ENCODE results near the gene METTL24.
"Not testable (repeated sequence)": the region's sequence is repeated elsewhere in the genome, so short reads cannot be mapped to it uniquely, and the experiment has no call there.

Gene METTL24

GRCh38 chr6:110255211-110255750, 102.9 kb downstream of the METTL24 start:
- no peak for DNase-seq

DNA sequence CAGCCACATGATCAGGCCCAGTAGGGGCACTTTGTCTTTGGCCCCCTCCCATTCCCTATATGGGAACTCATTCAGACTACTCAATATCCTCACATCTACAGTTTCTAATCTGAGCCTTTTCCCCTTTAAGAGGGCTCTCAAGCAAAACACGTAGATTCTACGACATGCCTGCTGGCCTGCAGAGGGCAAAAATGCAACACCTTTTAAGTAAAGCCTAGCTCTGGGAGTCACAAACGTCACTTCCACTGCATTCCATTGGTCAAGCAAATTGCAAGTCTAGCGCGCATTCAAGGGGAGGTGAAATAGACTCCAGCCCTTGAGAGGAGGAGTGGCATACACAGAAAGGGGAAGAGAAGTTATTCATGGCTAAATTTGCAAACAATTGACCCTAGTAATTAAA, 107.3 kb downstream of the METTL24 start:
- DNase-seq: no peak

DNA sequence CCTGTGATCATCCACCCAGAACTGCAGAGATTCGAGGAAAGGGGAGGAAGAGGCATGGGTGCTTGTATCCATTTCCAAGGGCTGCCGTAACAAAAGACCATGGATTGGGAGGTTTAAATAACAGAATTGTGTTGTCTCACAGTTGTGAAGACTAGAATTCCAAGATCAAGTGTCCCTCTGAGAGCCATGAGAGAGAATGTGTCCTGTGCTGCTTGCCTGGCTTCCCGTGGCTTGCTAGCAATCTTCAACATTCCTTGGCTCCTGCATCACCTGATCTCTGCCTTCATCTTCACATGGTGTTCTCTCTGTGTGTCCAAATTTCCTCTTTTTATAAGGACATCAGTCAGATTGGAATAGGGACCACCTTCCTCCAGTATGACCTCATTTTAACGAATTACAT, 108.1 kb downstream of the METTL24 start:
- no peak for DNase-seq

GRCh38 chr6:110246900-110247546, 111.1 kb downstream of the METTL24 start:
- DNase-seq: no peak

DNA sequence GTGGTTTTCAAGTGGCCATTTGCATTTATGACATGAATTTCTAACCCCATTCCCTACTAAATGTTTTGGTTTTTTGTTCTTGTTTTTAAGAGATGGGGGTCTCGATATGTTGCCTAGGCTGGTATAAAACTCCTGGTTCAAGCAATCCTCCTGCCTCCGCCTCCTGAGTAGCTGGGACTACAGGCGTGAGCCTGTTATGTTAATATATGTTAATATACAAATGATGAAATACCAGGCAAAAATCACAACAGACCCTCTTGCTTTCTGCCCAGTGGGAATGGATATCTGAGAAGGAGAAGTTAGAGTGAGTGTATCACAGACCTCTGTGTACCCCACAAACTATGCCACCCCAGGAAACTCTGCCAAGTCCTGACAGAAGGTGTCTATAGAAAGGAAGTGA, 111.8 kb downstream of the METTL24 start:
- DNase-seq: no peak

- DNase-seq: not testable (repeated sequence)
Measured at GRCh38 chr6:110244621-110245020, 113.5 kb downstream of the METTL24 start.

- no peak for DNase-seq
Measured at GRCh38 chr6:110239526-110240274, 118.4 kb downstream of the METTL24 start.

DNA sequence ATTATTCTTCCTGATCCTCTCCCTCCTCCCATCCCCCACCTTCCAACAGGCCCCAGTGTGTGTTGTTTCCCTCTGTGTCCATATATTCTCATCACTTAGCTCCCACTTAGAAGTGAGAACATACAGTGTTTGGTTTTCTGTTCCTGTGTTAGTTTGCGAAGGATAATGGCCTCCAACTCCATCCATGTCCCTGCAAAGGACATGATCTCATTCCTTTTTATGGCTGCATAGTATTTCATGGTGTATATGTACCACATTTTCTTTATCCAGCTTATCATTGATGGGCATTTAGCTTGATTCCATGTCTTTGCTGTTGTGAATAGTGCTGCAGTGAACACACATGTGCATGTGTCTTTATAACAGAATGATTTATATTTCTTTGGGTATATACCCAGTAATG, 122.1 kb downstream of the METTL24 start:
- DNase-seq: not testable (repeated sequence)

DNA sequence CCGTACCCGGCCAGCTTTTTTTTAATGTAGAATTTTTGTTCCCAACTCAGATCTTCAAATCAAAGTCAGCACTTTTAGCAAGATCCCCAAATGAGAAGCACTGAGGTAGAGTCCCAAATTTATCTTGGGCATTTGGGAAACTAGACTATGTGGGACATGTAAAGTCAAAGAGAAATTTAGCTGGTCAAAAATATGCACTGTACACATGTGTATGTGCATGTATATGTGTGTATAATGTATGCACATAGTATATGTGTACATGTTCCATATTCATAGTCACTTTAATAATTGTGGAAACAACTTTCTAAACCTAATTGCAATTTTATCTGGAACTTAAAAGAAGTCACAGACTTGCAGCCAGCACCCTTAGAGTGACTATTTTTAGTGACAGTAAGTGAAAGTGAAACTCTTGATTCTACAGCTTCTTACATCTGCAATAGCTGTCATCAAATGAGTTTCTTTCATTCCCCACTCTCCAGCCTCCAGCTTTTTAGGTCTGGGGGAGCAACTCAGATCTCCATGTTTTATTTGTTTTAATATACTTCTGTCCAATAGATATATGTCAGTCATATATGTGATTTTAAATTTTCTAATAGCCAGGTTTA, 124.3 kb downstream of the METTL24 start:
- no peak for DNase-seq

DNA sequence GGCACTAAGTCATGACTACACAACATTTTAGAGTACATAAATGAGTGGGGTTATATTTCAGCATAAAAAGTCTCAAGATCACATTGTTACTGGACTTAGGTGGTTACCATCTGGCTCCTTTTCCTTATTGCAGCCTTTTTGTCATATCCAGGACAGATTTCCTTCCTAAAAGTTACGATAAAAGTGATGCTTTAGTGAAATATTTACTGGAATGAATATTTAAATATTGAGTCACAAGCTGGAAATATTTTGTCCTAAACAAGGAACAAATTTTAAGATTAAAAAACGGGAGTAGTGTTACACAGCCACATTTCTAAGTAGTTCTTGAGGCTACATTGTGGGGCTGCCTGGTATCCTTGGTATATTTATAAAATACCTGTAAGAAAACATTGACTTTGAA, 125.7 kb downstream of the METTL24 start:
- DNase-seq: peak; percentile 36

DNA sequence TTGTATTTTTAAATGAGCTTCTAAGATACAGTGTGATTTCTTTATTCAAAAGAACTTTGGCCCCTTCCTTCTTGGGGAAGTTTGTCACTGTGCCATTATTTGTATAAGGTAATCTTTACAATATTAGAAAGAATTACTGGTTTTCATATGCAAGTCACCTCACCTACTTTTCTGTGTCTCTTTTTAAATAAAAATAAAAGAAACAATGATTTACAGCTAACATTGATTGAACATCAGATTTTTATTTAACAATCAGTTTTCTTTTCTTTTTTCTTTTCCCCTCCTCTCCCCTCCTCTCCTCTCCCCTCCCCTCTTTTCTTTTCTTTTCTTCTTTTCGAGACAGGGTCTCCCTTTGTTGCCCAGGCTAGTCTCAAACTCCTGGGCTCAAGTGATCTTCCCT, 131.9 kb downstream of the METTL24 start:
- DNase-seq: no peak

DNA sequence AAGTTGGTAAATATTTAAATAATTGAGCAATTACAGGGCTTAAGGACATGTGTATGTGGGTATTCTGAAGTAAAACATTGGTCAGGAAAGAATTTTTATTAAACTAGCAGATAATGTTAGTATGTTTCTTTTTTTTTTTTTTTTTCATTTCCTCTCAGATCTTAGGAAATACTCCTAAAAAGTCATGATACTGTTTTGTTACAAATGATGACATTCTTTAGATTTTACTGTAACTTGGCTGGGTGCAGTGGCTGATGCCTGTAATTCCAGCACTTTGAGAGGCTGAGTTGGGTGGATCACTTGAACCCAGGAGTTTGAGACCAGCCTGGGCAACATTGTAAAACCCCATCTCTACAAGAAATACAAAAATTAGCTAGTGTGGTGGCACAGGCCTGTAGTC, 136.4 kb downstream of the METTL24 start:
- DNase-seq: no peak

GRCh38 chr6:110217266-110217665, 140.9 kb downstream of the METTL24 start:
- no peak for DNase-seq

DNA sequence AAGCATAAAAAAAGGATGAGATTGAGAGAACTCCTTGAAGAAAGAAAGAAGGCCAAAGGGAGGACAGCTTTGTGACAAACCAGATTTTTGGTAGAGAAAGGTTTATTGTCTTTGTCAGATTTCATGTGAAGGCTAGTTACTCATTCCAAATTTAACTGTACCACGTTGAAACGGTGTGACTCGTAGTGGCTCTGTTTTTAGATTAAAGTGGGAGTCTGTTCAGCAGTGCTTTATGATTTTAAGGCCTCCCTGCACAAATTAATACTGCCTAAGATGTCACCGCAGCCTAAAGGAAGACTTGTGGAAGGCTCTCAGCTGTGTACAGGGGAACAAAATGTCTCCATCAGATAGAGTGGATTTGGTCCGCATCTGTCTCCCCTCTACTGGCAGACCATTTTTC, 142.0 kb downstream of the METTL24 start:
- DNase-seq: no peak

DNA sequence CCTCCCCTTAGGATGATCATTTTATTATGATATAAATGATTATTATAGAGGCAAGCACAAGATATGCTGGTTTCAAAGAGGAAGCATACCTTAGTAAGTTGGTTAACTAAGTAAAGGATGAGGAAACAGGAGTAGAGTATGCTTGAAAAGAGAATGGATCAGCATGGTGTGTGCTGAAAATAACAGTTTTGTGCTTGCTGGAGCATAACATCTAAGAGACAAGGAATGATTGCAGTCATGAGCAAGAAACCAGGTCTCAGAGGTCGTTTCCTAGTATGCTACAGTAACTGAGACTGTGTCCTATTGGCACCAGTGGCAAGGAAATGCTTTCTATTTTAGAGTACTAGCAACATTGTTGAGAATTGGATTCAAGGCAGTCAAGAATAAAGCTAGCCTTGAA, 143.8 kb downstream of the METTL24 start:
- DNase-seq: no peak

DNA sequence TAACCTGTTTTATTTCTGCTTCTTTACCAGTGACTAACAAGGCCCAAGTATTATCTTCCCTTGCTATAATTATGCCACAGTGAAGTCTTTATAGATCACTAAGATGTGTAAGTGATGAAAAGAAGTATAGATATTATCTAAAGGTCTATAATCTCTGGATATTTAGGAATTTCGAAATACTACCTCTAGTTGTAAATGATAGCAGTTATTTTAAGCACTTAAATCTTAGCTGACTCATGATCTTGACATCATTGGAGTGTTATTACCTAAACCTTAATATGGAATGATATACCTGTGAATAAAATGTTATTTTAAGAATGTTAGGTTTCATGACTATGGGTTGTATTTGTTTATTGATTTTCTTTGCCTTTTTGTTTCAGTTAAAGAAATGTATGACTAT, 146.4 kb downstream of the METTL24 start:
- DNase-seq: no peak

DNA sequence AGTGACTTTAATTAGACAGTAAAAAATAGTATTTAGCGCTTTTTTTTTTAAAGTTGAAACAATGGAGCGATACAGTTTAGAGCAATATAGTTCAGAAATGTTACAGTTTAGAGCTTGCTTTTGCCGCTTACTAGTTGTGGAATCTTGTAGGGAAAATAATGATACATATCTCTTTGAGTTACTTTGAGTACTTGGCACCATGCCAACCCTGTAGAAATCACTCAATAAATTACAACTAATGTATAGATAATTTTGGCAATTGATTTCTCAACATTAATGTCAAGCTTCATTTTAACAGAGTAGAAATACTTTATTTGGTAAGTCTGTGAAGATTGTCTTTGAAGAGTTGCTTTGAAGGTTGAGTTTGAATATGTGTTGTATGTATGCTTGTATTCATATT, 150.5 kb downstream of the METTL24 start:
- DNase-seq: no peak

DNA sequence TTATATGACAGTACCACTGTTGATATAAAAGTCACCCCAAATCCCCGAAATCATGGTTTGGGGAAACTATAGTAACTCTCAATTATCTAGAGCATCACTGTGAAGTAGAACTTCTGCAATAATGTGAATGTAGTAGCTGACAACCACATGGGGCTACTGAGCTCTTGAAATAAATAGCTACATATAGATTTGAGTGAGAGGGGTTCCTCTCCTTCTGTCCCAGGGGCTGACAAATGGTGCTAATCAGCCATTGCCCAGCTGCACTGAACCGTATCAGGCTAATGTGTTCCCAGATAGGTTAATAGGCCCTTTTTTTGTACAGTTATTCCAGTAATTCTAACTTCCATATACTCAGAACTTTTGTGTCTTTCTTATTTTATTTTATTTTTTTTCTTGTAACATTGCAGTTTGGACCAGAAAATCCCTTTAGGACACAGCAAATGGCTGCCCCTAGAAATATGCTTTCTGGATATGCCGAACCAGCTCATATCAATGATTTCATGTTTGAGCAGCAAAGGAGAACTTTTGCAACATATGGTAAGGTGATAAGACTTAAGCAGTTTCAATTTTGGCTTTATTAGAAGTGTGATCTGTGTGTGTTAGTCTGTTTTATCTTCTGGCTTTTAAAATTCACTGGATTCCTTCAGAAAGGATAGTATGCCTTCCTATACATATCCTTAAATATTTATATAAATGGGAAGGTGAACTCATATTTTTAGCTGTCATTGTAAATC, 156.8 kb downstream of the METTL24 start:
- no peak for DNase-seq

DNA sequence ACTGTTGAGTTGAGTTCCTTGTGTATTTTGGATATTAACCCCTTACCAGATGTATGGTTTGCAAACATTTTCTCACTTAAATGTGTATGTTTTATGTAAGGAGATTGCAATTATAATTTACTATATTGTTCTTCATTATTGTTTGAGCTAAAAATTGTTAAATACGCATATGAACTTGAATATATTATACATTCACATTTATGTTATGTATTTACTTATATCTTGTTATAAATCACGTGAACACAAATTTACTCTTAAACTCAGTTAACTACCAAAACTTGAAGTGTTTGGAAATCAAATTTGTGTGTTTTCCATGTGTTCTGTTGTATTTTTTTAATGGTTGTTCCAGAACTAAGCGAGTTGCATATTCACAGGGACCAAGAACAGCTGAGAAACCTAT, 159.6 kb downstream of the METTL24 start:
- DNase-seq: no peak

DNA sequence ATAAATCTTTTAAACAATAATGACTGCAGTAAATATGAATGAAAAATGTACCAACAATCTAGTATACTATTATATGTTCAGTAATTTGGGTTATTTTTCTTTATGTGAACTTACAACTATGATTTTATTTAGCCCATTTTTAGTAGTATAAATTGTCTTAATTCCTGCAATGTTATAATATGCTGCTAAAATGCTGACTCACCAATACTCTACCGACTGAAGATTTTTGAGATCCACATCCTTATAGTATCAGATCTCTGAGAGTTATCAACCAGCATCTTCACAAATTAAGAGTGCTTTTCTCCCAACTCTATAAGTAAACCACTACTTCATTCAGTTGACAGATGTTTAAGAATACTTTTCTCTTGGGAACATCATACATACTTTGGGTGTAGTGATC, 161.3 kb downstream of the METTL24 start:
- no peak for DNase-seq

DNA sequence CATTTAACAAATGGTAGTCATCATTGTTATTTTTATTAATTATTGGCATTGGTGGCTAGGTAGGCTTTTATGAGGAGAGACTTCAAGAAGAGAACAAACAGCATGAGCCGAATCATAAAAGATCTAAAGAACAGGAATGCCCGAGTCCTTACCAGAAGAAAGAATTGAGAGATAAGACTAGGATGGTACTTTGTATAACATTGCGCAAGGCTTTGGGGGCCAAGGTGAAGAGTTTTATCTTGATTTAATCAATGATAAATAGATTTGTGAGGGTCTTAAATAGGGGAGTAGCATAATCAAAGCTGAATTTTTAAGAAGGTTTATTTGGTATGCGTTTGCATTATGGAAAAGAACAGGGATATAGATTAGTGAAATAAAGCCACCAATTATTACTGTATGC, 162.5 kb downstream of the METTL24 start:
- no peak for DNase-seq
